HG03575 (cell line): ENCODE results near the gene SMG6.

ENCODE experiments used
- ATAC-seq: cut with Tn5 transposase; IDR thresholded peaks from one replicate; pipeline ENCODE4 v1.9.1; 2021; ENCODE audit not compliant: unreplicated experiment, insufficient number of reproducible peaks, low FRiP score; ENCODE audit errors: extremely low read depth

The SMG6 gene

DNA sequence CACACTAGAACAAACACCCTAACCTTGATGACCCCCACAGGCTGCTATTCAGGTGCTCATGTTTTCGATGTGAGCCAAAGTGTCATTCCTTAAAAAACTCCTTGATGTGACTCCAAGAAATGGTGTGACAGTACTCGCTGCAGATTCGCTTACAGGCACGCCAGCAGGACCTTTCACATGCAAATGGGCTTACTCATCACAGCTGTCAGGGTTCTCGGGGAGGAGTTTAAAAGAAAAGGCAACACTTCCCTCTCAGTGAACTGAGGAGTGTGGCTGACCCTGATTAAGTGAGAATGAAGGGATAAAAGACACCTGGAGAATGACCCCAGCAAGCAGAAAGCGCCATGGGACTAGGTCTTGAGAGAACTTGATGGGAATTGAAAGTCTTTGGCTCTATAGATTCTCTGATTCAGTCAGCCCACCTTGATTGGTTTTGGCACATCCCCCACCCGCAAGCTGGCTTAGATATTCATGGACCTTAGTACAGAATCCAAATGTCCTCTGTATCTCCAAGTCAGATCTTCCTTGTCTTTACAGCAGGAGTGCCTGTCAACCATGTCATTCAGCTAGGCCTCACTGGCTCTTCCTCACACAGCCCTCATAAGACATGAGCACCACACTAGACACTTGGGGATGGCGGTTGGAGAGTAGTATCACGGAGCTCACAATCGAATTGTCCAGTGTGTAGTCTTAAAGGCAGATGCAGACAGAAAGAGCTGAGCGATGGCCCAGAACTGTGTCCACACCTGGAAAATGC, 166.1 kb downstream of the SMG6 start:
- no peak for ATAC-seq

- no peak for ATAC-seq
Observed at GRCh38 chr17:2136241-2136640, 167.3 kb downstream of the SMG6 start.

DNA sequence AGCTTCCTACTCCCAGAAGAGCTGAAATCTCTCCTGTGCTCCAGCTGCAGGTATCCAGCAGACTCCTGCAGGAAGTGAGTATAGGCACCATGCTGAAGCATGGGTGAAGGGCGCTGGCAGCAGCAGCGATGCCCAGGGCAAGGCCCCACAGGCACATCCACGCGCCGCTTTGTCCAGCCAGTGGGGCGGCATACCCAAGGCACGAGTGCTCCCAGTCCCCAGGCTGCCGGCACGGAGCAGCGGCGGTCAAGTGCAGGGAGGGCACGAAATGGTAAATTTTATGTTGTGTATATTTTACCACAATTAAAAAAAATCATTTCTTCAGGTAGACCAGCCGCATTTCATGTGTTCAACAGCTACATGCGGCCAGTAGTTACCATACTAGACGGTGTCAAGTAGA, 175.6 kb downstream of the SMG6 start:
- ATAC-seq, result no peak

DNA sequence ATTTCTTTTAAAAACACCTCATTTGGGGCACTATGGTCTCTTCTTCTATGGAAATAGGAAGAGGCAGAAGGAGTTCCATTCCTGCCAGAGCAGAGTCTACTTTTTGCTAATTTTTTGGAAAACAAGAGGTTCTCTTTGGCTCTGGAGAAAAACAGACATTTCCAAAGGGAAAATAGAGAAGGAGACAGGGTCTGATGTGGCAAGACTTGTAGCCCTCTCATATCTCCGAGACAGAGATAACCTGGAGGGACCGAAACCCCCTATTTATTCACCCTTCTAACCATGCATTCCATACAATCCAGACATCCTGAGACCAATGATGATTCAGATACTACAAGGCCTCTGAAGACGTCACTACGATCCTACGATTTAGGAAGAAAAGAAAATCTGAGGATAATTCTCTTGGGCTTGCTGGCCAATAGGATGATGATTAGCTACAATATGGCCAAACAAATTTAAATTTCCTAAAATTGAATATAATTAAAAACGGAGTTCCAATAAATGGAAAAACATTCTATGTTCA, 178.5 kb downstream of the SMG6 start:
- no peak for ATAC-seq

- ATAC-seq, result no peak
Observed at GRCh38 chr17:2124391-2124790, 179.2 kb downstream of the SMG6 start.

GRCh38 chr17:2123375-2124251, 180.0 kb downstream of the SMG6 start:
- ATAC-seq, result no peak

DNA sequence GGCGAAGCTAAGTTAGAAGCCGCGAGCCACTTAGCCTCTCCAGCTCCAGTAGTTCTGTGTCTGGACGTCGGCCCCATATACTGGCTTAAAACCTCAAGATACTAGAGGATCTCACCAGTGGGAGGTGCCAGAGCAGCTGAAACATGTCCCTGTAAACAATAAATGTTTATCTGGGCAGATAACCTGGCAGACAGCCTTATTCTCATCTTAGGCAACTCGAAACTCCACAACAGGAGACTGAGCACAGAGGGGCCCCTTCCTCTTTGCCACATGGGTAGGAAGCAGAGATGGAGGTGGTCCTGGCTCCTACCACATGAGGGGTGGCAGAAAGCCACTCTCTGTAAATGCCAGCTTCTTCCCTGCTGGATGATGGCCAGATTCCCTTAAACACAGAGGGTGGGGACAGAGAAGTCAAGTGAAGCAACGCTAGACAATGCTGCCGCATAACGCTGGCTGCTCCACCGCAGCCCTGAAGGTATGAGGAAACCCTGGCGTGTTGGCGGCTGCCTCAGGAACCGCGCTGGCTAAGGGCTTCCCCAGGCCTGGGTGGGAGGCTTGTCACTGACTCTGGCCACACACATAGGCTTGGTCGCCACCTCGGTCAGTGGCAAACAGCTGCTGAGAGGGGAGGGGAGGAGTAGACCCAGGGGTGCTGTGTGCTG, 180.8 kb downstream of the SMG6 start:
- no peak for ATAC-seq

DNA sequence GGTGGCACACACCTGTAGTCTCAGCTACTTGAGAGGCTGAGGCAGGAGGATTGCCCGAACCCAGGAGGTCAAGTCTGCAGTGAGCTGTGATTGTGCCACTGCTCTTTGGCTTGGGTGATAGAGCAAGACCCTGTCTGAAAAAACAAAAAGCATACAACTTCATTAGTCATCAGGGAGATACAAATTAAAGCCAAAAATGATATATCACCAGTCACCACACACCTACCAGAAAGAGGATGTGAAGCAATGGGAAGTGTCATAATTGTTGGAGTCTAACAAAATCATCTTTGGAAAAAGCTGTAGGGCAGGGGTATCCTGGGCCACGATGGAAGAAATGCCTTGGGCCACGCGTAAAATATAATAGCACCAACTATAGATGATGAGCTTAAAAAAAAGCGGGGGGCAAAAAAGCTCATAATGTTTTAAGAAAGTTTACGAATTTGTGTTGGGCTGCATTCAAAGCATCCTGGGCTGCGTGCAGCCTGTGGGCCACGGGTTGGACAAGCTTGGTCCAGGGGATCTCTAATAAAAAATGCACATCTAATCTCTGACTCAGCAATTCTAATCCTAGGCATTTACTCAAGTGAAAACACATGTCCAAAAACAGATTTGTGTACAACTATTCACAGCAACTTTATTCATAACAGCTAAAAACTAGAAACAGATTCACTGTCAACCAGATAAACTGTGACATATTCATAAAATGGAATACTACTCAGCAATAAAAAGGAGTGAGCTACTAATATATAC, 182.8 kb downstream of the SMG6 start:
- no peak for ATAC-seq

DNA sequence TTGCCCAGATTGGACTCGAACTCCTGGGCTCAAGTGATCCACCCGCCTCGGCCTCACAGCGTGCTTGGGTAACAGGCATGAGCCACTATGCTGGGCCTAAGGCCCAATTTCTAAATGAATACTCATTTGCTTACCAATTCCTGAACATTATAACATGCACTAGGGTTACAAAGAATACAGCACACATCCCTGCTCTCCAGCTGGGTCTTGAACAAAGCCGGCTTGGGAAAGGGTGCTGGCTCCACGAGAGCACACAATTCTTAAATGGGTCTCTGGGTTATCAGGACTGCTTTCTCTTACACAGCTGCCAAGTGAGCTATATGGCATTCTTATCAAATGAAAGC, 190.3 kb downstream of the SMG6 start:
- ATAC-seq, result no peak

DNA sequence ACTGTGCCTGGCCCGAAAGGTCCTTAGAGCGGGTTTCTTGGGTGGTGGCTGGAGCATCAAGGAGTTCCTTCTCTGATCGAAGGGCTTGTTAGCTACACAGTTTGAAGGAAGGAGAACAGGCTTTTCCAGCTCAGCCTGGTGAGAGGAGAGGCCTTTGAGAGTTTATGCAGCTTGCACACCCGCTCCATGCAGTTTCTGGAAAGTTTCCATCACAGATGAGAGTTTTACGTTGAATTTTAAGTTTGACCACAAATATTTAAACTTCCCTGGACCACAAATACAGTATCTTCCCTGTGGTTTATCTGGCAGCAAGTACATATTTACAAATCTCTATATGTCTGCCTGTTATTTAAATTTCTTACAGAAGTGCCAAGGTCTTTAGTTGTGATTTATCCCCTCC, 191.9 kb downstream of the SMG6 start:
- ATAC-seq, result no peak

DNA sequence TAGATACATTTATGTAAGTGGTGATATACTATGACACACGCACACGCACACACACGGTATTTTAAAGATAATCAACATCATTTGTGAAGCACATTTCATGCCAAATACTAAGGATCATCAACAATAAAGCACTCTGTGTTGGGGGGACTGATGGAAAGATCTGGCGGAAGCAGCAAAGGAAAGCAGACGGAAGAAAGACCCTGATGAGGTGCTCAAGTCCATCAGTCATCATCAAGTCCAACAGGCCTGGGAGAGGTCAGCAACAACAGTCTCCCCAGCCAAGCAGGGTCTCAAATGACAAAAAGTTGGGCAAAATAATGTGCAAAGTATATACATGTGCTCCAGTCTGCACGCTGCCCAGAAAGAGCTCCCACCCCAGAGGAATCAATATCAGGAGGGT, 193.1 kb downstream of the SMG6 start:
- ATAC-seq, result no peak

GRCh38 chr17:2108170-2108569, 195.4 kb downstream of the SMG6 start:
- ATAC-seq, result no peak

- no peak for ATAC-seq
Observed at GRCh38 chr17:2107506-2107905, 196.1 kb downstream of the SMG6 start.

GRCh38 chr17:2107050-2107449, 196.5 kb downstream of the SMG6 start:
- ATAC-seq, result no peak

DNA sequence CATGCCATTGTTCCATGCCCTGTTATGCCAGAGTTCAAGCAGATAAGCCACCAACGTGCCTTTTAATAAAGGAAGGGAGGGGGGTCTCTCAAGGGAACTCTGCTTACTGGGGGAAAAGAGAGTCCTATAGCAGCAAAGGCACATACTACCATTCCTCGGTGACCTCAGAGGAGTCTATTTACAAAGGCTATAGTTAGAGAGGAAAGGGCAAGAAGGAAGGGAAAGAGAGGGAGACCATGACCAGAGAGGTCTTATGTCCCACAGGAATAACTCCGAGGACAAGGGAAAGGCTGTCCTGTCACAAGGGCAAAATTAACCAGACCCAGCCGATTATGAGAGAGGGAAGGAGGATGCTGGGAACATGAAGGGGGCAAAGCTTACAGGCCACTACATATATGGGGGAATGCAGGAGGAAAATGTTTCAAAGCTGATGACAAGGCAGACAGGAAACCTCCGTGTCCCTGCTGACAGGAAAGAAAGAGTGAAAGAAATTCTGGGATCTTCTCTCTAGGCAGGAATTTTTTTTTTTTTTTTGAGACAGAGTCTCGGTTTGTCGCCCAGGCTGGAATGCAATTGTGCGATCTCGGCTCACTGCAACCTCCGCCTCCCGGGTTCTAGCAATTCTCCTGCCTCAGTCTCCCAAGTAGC, 197.2 kb downstream of the SMG6 start:
- ATAC-seq, result no peak

DNA sequence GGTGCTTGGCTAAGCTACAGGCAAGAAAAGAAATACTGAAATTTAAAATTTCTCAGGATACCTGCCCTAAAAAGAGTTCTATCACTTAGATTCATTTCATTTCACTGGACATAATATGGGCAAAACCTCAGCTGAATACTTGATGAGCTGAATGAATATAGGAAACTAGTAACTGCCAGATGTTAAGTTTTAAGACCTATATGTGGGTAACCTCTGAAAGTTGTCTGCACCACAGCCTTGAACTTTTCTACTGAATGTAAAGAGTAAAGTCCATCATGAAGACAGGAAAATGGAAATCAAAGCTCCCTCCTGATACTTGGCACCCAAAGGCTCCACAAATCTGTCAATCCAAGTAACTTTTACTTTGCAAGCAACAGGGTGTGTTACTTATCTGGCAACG, 197.9 kb downstream of the SMG6 start:
- ATAC-seq, result no peak

DNA sequence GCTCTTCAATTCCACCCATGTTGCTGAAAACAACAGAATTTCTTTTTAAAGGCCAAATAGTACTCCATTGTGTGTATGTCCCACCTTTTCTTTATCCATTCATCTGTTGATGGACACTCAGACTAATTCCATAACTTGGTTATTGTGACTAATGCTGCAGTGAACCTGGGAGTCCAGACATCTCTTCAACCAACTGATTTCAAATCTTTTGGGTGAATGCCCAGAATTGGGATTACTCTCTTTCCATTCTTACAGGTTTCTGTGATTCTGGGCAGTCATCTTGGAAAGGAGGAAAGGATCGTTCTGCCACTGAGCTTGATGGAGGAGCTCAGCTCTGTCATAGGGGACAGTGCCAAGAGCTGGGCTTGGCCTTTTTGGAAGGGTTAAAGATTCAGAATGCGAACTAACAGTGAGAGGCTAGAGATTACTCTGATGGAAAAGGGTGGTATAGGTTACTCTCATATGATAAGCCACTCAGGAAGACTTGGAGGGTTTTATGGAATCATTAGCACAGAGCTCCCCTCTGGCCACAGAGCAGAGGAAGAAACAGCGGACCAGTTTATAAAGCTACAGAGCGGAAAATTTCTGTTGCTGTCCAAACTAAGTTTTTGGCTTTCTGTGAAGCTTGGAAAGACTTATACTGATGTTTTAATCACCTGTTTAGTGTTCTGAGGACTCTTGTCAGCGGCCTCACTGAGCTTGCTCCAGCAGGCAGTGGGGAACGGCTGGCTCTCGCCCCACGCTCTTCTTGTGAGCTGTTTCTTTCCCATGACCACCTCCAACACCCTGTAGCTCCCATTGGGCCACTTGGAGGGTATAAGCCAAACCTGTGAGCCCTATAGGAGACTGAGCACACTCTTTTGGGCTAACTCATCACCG, 200.4 kb downstream of the SMG6 start:
- no peak for ATAC-seq
